GM11168 (cell line): ENCODE measurements around the gene HS6ST3.

Source experiments
- in situ Hi-C: fragments of 300-500 bp; cut with MboI; formaldehyde crosslinking; loops from one replicate; pipeline ENCODE4 v1.12.0; 2022; ENCODE audit warnings: low sequenced_read_pairs; ENCODE audit not compliant: unreplicated experiment

HS6ST3 gene

GRCh38 chr13:96851856-96852445 lies 762.0 kb downstream of the HS6ST3 start:
- in situ Hi-C loops = no loop called here

DNA sequence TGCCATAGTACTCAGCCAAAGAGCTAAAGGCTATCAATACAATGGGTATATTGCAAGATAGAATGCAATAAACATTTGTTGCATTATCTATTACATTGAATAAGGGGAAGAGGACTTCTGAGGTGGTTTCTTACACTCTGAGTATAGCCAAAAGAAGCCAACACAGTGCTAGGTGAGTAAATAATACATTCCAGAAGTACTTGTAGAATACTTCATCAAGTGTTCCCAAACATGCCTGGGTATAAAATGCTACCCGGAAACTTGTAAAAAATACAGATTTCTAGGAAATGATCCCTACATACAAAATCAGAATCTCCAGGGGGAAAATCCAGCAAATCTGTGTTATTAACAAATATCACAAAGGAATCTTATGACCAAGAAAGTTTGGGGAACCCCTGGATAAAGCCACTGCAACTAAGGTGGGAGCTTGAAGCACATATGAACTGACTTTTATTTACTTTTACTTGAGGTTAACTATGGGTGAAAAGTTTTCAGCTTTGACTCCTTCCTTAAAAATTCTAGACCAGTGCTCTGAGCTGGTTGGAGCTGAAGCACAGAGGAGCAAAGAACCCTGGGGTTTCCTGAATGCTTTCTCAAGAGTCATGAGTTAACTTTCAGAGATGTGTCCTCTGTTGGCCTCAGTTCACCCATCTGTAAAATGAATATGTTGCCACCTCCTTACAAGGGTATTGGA lies 768.4 kb downstream of the HS6ST3 start:
- in situ Hi-C loops = no loop called here

- in situ Hi-C loops = no loop called here
Observed at GRCh38 chr13:96860882-96861281, 771.0 kb downstream of the HS6ST3 start.

- in situ Hi-C loops = no loop called here
Observed at GRCh38 chr13:96862093-96862492, 772.2 kb downstream of the HS6ST3 start.

- in situ Hi-C loops = no loop called here
Observed at GRCh38 chr13:96862999-96863398, 773.1 kb downstream of the HS6ST3 start.

DNA sequence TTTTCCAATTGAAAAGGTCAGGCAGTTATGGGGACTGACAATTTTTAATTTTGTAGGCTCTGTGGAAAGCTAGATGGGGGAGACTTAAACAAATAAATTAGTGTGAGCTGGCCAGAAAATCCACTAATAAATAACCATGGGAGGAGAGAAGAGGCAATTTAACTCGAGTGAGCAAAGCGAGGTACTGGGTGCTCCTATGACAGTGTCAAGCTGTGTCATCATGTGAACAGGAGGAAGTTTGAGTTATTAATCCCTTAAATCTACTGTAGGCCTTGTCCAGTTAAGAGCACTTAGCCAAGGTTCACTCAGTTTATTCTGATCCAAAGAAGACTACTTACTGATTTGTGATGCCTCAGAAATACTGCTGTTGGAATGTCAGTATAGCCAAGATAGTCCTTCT lies 781.6 kb downstream of the HS6ST3 start:
- in situ Hi-C loops = no loop called here

DNA sequence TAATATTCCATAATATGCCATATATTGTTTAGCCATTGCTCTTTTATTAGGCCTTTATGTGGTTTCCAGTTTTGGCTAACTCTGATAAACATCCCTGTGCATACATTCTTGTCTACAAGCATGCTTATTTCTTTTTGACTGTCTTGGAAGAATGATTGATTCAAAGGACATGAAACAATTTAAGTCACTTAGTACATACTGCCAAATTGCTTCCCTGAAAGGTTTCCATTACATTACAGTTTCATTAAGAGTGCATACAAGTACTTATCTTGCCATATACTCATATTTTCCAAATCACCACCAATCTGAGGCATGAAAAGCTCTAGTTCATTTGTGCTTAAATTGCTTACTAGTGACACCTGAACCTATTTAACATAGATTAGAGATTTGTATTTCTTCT lies 790.5 kb downstream of the HS6ST3 start:
- in situ Hi-C loops = no loop called here
